ENCODE measurements around the gene USP40. TPM values are rescaled to one million over a fixed set of nuclear protein-coding genes. Genes with fewer than 3 reads are reported as not detected.

USP40 gene
- total and polyA plus RNA-seq, 9 of the 15 experiments (the other 6 are each of a cell fraction or from before 2014, with no cell fraction given) = 5.5 to 15.0 (median 9.3) TPM

GRCh38 chr2:233446606-233447305 lies 119.8 kb downstream of the USP40 start:
- H4K20me1 ChIP-seq (replicated peaks; ENCODE audit: control insufficient read depth, insufficient read depth, low read length) = no peaks in the 10 kb centered on the region
- ATAC-seq (no peak), FAIRE-seq (no peak), DNase-seq (ENCODE audit: extremely low read depth in 1 of 4, low spot score in 3 of 4) (no peak)
- ChIA-PET POLR2A (interaction anchor here (0.6 kb wide), 1 partner anchor 269 kb away, joined by 3 read pairs; no protein-coding TSS in a partner anchor), CTCF (ENCODE audit: low intra/inter-chr PET ratio) (no interaction called here)
- H2AFZ ChIP-seq (ENCODE audit: low read depth, low read length) = no peak overlapping the region
- no peaks in the 10 kb centered on the region for H3K27me3 ChIP-seq (ENCODE audit: control insufficient read depth in 2 of 2, insufficient read depth in 2 of 2, low read length in 2 of 2)
- H3K9me1 ChIP-seq (ENCODE audit: control insufficient read depth, insufficient read depth, low read length) = no peaks in the 10 kb centered on the region
- H3K9ac ChIP-seq (ENCODE audit: insufficient read depth in 1 of 2, low read depth in 2 of 2, low read length in 2 of 2) = no peak overlapping the region
- no peak overlapping the region for H3K4me3 ChIP-seq
- H3K9me3 ChIP-seq (replicated peaks; ENCODE audit: control insufficient read depth, insufficient read depth, low read depth, low read length) = no peaks in the 10 kb centered on the region
- H3K36me3 ChIP-seq (ENCODE audit: control insufficient read depth, insufficient read depth, low read length) = peaks cover 44% of the 10 kb centered on the region; the same call in 2 of the 3 replicates
- no TSS peak for BruUV-seq (replicated peaks)
- intact Hi-C loops (cut with micrococcal nuclease) (loop anchor here (10.0 kb wide), 1 partner anchor 182 kb away; no protein-coding TSS in a partner anchor), in situ Hi-C loops (cut with MboI) (no loop called here)
- no peak overlapping the region for H3K4me2 ChIP-seq (ENCODE audit: insufficient read depth, low read length)
- H3K27ac ChIP-seq (ENCODE audit: extremely low read depth, low read depth, low read length) = no peak overlapping the region
- WGBS (ENCODE audit: insufficient coverage, low coverage, missing lambda C conversion rate) = 90% methylated on average over 6 of the region's 37 CpGs
- H3K4me1 ChIP-seq (replicated peaks in 1 of 2; ENCODE audit: control insufficient read depth in 2 of 2, insufficient read depth in 2 of 2, low read length in 2 of 2) = peaks cover 2 to 14% of the 10 kb centered on the region in 2 experiments; a peak in 4 of 5 replicates
- H3K79me2 ChIP-seq (ENCODE audit: control insufficient read depth, insufficient read depth, low read length) = no peaks in the 10 kb centered on the region
- TF ChIP-seq SRF (CRISPR knock-in tag; IDR thresholded peaks at IDR 0.05) = no peak
- TF ChIP-seq SIN3A (IDR thresholded peaks at IDR 0.05; ENCODE audit: borderline replicate concordance in 2 of 2, control insufficient read depth in 1 of 2, low read depth in 2 of 2, low read length in 2 of 2) = no peak
- TF ChIP-seq ZNF518B (CRISPR knock-in tag; IDR thresholded peaks at IDR 0.05) = no peak
- no peak for TF ChIP-seq SMAD3 (CRISPR knock-in tag; conservative IDR thresholded peaks at IDR 0.05)
- TF ChIP-seq SIN3B (IDR thresholded peaks at IDR 0.05; ENCODE audit: low read depth) = no peak
- TF ChIP-seq ATF3 (IDR thresholded peaks at IDR 0.05) = no peak
- no peak for TF ChIP-seq ATF3 (CRISPR knock-in tag; conservative IDR thresholded peaks at IDR 0.05)
- TF ChIP-seq TCFL5 (CRISPR knock-in tag; conservative IDR thresholded peaks at IDR 0.05) = no peak
- TF ChIP-seq ZNF3 (CRISPR knock-in tag; IDR thresholded peaks at IDR 0.05) = no peak
- TF ChIP-seq, protein P1, sequence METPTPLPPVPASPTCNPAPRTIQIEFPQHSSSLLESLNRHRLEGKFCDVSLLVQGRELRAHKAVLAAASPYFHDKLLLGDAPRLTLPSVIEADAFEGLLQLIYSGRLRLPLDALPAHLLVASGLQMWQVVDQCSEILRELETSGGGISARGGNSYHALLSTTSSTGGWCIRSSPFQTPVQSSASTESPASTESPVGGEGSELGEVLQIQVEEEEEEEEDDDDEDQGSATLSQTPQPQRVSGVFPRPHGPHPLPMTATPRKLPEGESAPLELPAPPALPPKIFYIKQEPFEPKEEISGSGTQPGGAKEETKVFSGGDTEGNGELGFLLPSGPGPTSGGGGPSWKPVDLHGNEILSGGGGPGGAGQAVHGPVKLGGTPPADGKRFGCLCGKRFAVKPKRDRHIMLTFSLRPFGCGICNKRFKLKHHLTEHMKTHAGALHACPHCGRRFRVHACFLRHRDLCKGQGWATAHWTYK (CRISPR knock-in tag; IDR thresholded peaks at IDR 0.05) = no peak
- TF ChIP-seq C11orf30 (IDR thresholded peaks at IDR 0.05; ENCODE audit: low read depth) = peak; percentile 35; the same call in 1 of the 2 replicates
- no peak for TF ChIP-seq MYBL2 (IDR thresholded peaks at IDR 0.05; ENCODE audit: low read depth)
- TF ChIP-seq MYBL2 (CRISPR knock-in tag; IDR thresholded peaks at IDR 0.05; ENCODE audit: borderline replicate concordance) = no peak
- TF ChIP-seq MEF2A (IDR thresholded peaks at IDR 0.05; ENCODE audit: control insufficient read depth, low read depth, low read length) = no peak
- TF ChIP-seq NRF1 (conservative IDR thresholded peaks at IDR 0.05 in 1 of 2, IDR thresholded peaks at IDR 0.05 in 1 of 2) = no peak
- no peak for TF ChIP-seq NEUROD1 (IDR thresholded peaks at IDR 0.05; ENCODE audit: borderline replicate concordance, low read depth, low read length, partially characterized antibody)
